ENCODE data around the gene CSPG4. TPM values are rescaled to one million over a fixed set of nuclear protein-coding genes. Genes with fewer than 3 reads are reported as not detected.
"Not testable (repeated sequence)": the region's sequence is repeated elsewhere in the genome, so short reads cannot be mapped to it uniquely, and the experiment has no call there.

The CSPG4 gene
- total RNA-seq, 6 experiments from 2014 or later, result 81.2 to 111 (median 95.7) TPM

- peak overlapping the region; percentile 93; the same call in 1 of the 2 replicates for H3K27ac Mint-ChIP-seq
- no peak for TF ChIP-seq CTCF (IDR thresholded peaks at IDR 0.05)
- H3K36me3 Mint-ChIP-seq (ENCODE audit: low read depth), result peaks cover 7% of the 10 kb centered on the region
- no peaks in the 10 kb centered on the region for H3K9me3 Mint-ChIP-seq
- no peaks in the 10 kb centered on the region for H3K27me3 Mint-ChIP-seq (ENCODE audit: insufficient read depth)
- H3K4me1 Mint-ChIP-seq (ENCODE audit: low read depth), result peaks cover 38% of the 10 kb centered on the region
- no peak for DNase-seq
- peak overlapping the region; percentile 89 for H3K4me3 Mint-ChIP-seq
These were observed 75.2 kb downstream of the CSPG4 start for GRCh38 chr15:75637245-75638009.

GRCh38 chr15:75636026-75636425 lies 76.6 kb downstream of the CSPG4 start:
- no peak overlapping the region for H3K4me3 Mint-ChIP-seq
- H3K4me1 Mint-ChIP-seq (ENCODE audit: low read depth), result peaks cover 30% of the 10 kb centered on the region
- no peaks in the 10 kb centered on the region for H3K27me3 Mint-ChIP-seq (ENCODE audit: insufficient read depth)
- no peak for DNase-seq
- no peaks in the 10 kb centered on the region for H3K9me3 Mint-ChIP-seq
- H3K36me3 Mint-ChIP-seq (ENCODE audit: low read depth), result peaks cover 7% of the 10 kb centered on the region
- TF ChIP-seq CTCF (IDR thresholded peaks at IDR 0.05), result no peak
- H3K27ac Mint-ChIP-seq, result no peak overlapping the region

GRCh38 chr15:75633922-75634321 lies 78.7 kb downstream of the CSPG4 start:
- H3K27me3 Mint-ChIP-seq (ENCODE audit: insufficient read depth); H3K9me3 Mint-ChIP-seq; H3K4me3 Mint-ChIP-seq; H3K27ac Mint-ChIP-seq; H3K36me3 Mint-ChIP-seq (ENCODE audit: low read depth); DNase-seq: not testable (repeated sequence)
- peaks cover 20% of the 10 kb centered on the region for H3K4me1 Mint-ChIP-seq (ENCODE audit: low read depth)

GRCh38 chr15:75631935-75632334 lies 80.7 kb downstream of the CSPG4 start:
- DNase-seq, result no peak
- Mint-ChIP-seq H3K36me3 (ENCODE audit: low read depth) (no peaks in the 10 kb centered on the region), H3K27ac (no peak overlapping the region), H3K4me3 (no peak overlapping the region), H3K4me1 (ENCODE audit: low read depth) (peaks cover 10% of the 10 kb centered on the region), H3K27me3 (ENCODE audit: insufficient read depth) (no peaks in the 10 kb centered on the region), H3K9me3 (no peaks in the 10 kb centered on the region)
- no peak for TF ChIP-seq CTCF (IDR thresholded peaks at IDR 0.05)

- Mint-ChIP-seq H3K4me1 (ENCODE audit: low read depth) (peaks cover 32% of the 10 kb centered on the region), H3K9me3 (no peaks in the 10 kb centered on the region), H3K36me3 (ENCODE audit: low read depth) (no peaks in the 10 kb centered on the region), H3K27me3 (ENCODE audit: insufficient read depth) (no peaks in the 10 kb centered on the region), H3K27ac (peak within 1 kb of the TSS; percentile 99), H3K4me3 (peak within 1 kb of the TSS; percentile 94)
- DNase-seq, result peak; percentile 77
- TF ChIP-seq CTCF (IDR thresholded peaks at IDR 0.05), result no peak
These were observed 86.9 kb downstream of the CSPG4 start, which contains the start of gene SNUPN for GRCh38 chr15:75625542-75626347. TSS of gene SNUPN (minus strand) at chr15:75625725. CDS start at chr15:75621051, 4,674 bp downstream.

Other genes with a start within 250 kb of the CSPG4 start
- gene PTPN9, start 133.5 kb downstream of the CSPG4 start, total RNA-seq (2021; fragmentation: NEBNext Ultra II Directional; extraction: Animal tissue kit (Norgen Biotek cat#: 25700)), result 10 to 100 TPM; 27.9 to 36.3 (median 33.6) TPM
- 10 to 100 TPM; 22.5 to 28.4 (median 25.1) TPM for gene SNUPN, start 87.1 kb downstream of the CSPG4 start, total RNA-seq (2021; fragmentation: NEBNext Ultra II Directional; extraction: Animal tissue kit (Norgen Biotek cat#: 25700))
- gene IMP3, start 72.6 kb downstream of the CSPG4 start, total RNA-seq (2021; fragmentation: NEBNext Ultra II Directional; extraction: Animal tissue kit (Norgen Biotek cat#: 25700)), result 10 to 100 TPM; 55.1 to 62.9 (median 58.7) TPM
- gene SNX33, start 64.9 kb downstream of the CSPG4 start, total RNA-seq (2021; fragmentation: NEBNext Ultra II Directional; extraction: Animal tissue kit (Norgen Biotek cat#: 25700)), result 10 to 100 TPM; 23.3 to 28.1 (median 25.3) TPM
- 10 to 100 TPM; 38.4 to 45.6 (median 43.2) TPM for gene UBE2Q2, start 130.6 kb upstream of the CSPG4 start, total RNA-seq (2021; fragmentation: NEBNext Ultra II Directional; extraction: Animal tissue kit (Norgen Biotek cat#: 25700))
- gene FBXO22, start 191.0 kb upstream of the CSPG4 start, total RNA-seq (2021; fragmentation: NEBNext Ultra II Directional; extraction: Animal tissue kit (Norgen Biotek cat#: 25700)), result 10 to 100 TPM; 48.1 to 51.3 (median 49.4) TPM